ENCODE data around the gene HTD2. TPM values are rescaled to one million over a fixed set of nuclear protein-coding genes. Genes with fewer than 3 reads are reported as not detected.
"Not testable (repeated sequence)": the region's sequence is repeated elsewhere in the genome, so short reads cannot be mapped to it uniquely, and the experiment has no call there.

Gene HTD2
- total RNA-seq, 6 donors from 2014 or later = 7.1 to 14.7 (median 9.0) TPM; not detected in 1

GRCh38 chr3:58334506-58334884 is 28.2 kb downstream of the HTD2 start:
- Histone ChIP-seq H3K27me3 (no peaks in the 10 kb centered on the region), H3K4me3 (peak overlapping the region in 2 of 4 donors; percentile 92 to 96), H3K36me3 (no peaks in the 10 kb centered on the region), H3K9me3 (no peaks in the 10 kb centered on the region), H3K27ac (peak overlapping the region; percentile 52 to 89 (median 80)), H3K4me1 (peaks cover 26 to 39% (median 28%) of the 10 kb centered on the region in 4 donors)
- ATAC-seq (ENCODE audit: low FRiP score in 2 of 2) (no peak), DNase-seq (no peak)
- no peak for TF ChIP-seq POLR2AphosphoS5 (IDR thresholded peaks at IDR 0.05)
- no peak for TF ChIP-seq EP300 (IDR thresholded peaks at IDR 0.05)
- TF ChIP-seq POLR2A (IDR thresholded peaks at IDR 0.05) = no peak
- no peak for TF ChIP-seq CTCF (IDR thresholded peaks at IDR 0.05)
- 82 to 83% methylated on average over 1 of the region's 1 CpG for WGBS, 2 donors

- Histone ChIP-seq H3K4me3 (peak overlapping the region in 2 of 4 donors; percentile 5 to 6), H3K4me1 (peaks cover 26 to 39% (median 28%) of the 10 kb centered on the region in 4 donors)
- TF ChIP-seq CTCF (IDR thresholded peaks at IDR 0.05) (no peak), POLR2AphosphoS5 (IDR thresholded peaks at IDR 0.05) (no peak), POLR2A (IDR thresholded peaks at IDR 0.05) (no peak), EP300 (IDR thresholded peaks at IDR 0.05) (no peak)
These were observed 29.3 kb downstream of the HTD2 start for GRCh38 chr3:58335652-58335947.

GRCh38 chr3:58336135-58336882 is 30.0 kb downstream of the HTD2 start:
- TF ChIP-seq EP300 (IDR thresholded peaks at IDR 0.05) (no peak), POLR2A (IDR thresholded peaks at IDR 0.05) (no peak), CTCF (IDR thresholded peaks at IDR 0.05) (no peak), POLR2AphosphoS5 (IDR thresholded peaks at IDR 0.05) (no peak)
- ATAC-seq (ENCODE audit: low FRiP score in 2 of 2) (no peak), DNase-seq (no peak)
- peaks cover 0 to 7% (median 5%) of the 10 kb centered on the region in 4 donors for H3K36me3 ChIP-seq
- H3K9me3 ChIP-seq = no peaks in the 10 kb centered on the region
- 94 to 98% methylated on average over 3 of the region's 3 CpGs for WGBS, 2 donors
- no peaks in the 10 kb centered on the region for H3K27me3 ChIP-seq
- H3K4me3 ChIP-seq = no peak overlapping the region
- H3K4me1 ChIP-seq = peaks cover 26 to 39% (median 30%) of the 10 kb centered on the region in 4 donors
- H3K27ac ChIP-seq = peak overlapping the region in 2 of 4 donors; percentile 79 to 89

More at GRCh38 chr3:58335652-58335947, 29.3 kb downstream of the HTD2 start:
- peak overlapping the region; percentile 72 to 89 (median 78) for H3K27ac ChIP-seq
- ATAC-seq (ENCODE audit: low FRiP score in 2 of 2) (peak in 1 of 2 donors; percentile 11), DNase-seq (no peak)
- H3K27me3 ChIP-seq = no peaks in the 10 kb centered on the region
- peaks cover 0 to 6% (median 3%) of the 10 kb centered on the region in 4 donors for H3K36me3 ChIP-seq
- no peaks in the 10 kb centered on the region for H3K9me3 ChIP-seq
- WGBS, 2 donors = 36 to 39% methylated on average over 1 of the region's 1 CpG

- WGBS, 2 donors = 100% methylated on average over 1 of the region's 1 CpG
These were observed 30.9 kb downstream of the HTD2 start for GRCh38 chr3:58337190-58337589.

GRCh38 chr3:58339146-58339545 is 32.8 kb downstream of the HTD2 start:
- not testable (repeated sequence) for ATAC-seq (ENCODE audit: low FRiP score in 2 of 2); DNase-seq; H3K4me3 ChIP-seq; H3K27me3 ChIP-seq; H3K27ac ChIP-seq; H3K9me3 ChIP-seq
- Histone ChIP-seq H3K4me1 (peaks cover 15 to 26% (median 18%) of the 10 kb centered on the region in 4 donors), H3K36me3 (peaks cover 0 to 15% (median 5%) of the 10 kb centered on the region in 4 donors)
- 89 to 91% methylated on average over 12 of the region's 12 CpGs for WGBS, 2 donors

More at GRCh38 chr3:58337190-58337589, 30.9 kb downstream of the HTD2 start:
- peaks cover 0 to 13% (median 5%) of the 10 kb centered on the region in 4 donors for H3K36me3 ChIP-seq
- no peaks in the 10 kb centered on the region for H3K9me3 ChIP-seq
- H3K4me3 ChIP-seq = no peak overlapping the region
- TF ChIP-seq CTCF (IDR thresholded peaks at IDR 0.05) (no peak), EP300 (IDR thresholded peaks at IDR 0.05) (no peak), POLR2AphosphoS5 (IDR thresholded peaks at IDR 0.05) (no peak), POLR2A (IDR thresholded peaks at IDR 0.05) (no peak)
- peaks cover 24 to 35% (median 26%) of the 10 kb centered on the region in 4 donors for H3K4me1 ChIP-seq
- H3K27me3 ChIP-seq = no peaks in the 10 kb centered on the region
- no peak overlapping the region for H3K27ac ChIP-seq
- DNase-seq = no peak
- no peak for ATAC-seq (ENCODE audit: low FRiP score in 2 of 2)
